C1 segment of cervical spinal cord (tissue), 14 donors: Measurements from ENCODE around the gene LYG2.
"Not testable (repeated sequence)": the region's sequence is repeated elsewhere in the genome, so short reads cannot be mapped to it uniquely, and the experiment has no call there.

Experiments used
- DNase-seq, 14 donors: peaks; one replicate each; lab custom pipeline; 2025; lab: John Stamatoyannopoulos, UW

LYG2 gene, protein sequence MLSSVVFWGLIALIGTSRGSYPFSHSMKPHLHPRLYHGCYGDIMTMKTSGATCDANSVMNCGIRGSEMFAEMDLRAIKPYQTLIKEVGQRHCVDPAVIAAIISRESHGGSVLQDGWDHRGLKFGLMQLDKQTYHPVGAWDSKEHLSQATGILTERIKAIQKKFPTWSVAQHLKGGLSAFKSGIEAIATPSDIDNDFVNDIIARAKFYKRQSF

DNA sequence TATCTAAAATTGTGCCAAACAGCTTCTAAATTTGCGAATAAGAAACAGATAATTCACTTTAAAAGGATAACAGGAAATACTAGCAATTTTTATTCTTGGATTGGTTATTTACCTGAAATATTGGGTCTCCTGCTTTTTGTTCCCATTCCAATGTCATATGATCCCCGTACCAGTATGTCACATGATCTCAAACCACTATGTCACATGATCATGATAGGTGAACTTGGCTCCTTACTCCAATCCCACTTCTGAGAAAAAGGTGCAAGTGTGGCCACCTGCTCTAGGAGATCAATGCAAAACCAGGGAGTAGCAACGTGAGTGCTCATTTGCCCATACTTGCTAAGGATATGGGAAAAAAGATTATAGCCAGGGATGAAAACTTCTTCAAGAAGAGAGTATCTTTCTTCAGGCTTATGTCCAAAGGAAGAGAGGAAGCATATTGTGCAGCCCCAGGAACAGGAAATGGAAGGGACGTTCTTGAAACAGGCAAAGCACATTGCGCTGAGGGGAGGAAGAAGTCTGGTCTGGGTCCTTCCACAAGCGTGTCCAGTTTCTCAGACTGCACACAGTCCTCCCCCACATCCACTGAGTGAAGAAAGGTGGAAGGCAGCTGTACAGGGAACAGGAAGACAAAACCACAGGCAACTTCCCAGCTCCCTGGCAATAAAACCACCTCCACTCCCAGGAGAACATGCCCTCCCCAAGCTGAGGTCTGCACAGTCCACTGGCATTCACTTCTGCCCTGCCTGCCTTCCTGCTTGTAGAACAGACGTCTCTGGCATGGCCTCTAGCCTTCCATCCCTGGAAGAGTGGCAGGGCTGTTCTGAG is at the start of gene LYG2:
Gene LYG2 (minus strand): TSS at position 176 of the 828 bp plus-strand sequence. CDS start 1,406 bp downstream, outside the sequence.
- no peak for DNase-seq

DNA sequence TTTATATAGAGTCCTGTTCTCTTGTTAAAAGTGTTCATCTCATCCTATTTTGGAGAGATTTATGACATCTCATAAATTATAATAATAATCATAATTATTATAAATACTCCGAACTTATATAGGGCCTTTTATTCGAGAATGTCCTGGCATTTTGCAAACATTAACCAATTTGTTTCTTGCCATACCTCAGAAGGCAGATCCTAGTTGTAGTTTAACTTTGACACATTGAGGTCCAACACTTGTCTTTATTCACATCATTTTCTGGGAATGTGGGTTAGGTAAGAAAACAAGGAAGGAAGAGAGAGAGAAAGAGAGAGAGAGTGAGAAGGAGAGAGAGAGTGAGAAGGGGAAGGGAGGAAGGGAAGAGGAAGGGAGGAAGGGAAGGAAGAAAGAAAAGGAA is 45.6 kb upstream of the LYG2 start, which contains the start of gene LYG1:
Gene LYG1 (minus strand): TSS at position 101 of the 400 bp plus-strand sequence. CDS start 5,527 bp downstream, outside the sequence.
- not testable (repeated sequence) for DNase-seq

DNA sequence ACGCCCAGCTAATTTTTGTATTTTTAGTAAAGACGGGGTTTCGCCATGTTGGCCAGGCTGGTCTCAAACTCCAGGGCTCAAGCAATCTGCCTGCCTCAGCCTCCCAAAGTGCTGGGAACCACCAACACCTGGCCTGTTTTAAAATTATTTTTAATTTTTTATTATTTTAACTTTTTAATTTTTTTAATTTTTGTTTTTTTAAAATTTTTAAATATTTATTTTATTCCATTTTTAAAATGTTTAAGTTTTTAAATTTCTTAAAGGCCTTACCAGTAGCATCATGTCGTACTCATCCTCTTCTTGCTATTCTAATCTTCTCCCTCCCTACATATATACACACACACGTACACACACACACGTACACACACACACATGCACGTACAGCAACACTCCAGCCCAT is 44.1 kb upstream of the LYG2 start:
- no peak for DNase-seq

DNA sequence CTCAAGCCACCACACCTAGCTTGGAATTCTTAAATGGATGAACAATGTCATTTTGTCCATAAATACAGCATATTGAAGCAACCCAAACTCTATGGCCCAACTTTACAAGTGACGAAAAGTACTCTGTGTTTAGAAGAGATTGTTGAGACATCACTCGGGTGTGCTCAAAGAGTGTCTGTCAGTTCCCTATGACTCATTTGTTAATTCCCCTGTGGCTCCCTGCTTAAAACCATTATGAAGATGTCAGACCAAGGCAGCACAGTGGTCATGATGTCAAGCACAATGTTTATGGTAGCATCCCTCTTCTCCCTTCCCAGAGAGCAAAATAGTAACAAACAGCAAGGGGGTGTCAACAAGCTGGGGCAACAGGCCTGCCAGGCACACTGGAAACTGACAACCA is 42.5 kb upstream of the LYG2 start:
- no peak for DNase-seq

DNA sequence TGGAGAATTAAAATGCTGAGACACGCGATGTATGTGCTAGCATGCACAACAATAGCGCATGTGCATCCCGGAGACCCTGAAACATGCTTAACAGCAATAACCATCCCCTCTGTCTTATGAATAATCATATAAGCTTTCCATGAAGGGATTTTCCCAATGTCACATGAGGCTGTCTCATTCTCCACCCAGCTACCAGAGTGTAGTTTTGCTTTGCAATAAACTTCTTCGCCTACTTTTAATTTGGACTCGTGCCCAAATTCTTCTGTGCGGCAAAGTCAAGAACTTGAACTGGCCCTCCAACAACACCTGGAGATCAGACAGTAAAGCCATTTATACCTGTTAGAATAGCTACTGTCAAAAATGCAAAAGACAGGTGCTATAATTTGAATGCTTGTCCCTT is 30.1 kb upstream of the LYG2 start:
- DNase-seq, result no peak

DNA sequence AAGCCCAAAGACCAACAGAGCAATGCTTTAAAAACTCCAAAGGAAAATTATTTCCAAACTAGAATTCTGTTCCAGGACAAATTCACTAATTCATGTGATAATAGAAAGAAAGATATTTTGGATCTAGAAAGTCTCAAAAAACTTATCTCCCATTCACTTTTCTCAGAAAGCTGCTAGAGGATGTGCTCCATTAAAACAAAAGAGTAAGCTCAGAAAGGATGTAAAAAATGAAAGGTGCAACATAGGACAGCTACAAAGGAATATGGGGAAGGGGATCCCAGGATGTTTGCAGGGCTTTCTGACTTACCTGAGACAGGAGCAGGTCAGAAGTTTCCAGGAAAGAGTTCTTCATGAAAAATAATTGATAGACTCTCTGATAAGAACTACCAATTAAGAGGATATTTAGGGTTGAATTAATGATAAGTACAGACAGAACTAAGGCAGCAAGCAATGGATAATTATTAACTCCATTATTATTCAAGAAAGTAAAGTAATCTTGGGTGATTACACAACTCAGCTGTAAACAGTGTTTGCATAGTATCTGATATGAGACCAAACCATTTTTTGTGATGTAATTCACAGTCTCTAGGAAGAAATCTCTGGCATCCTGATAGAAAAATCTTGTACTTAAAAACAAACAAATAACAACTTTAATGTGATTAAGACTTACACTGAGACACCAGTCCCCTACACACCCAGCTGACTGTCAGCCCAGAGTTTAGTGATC is 24.7 kb upstream of the LYG2 start:
- DNase-seq, result no peak

DNA sequence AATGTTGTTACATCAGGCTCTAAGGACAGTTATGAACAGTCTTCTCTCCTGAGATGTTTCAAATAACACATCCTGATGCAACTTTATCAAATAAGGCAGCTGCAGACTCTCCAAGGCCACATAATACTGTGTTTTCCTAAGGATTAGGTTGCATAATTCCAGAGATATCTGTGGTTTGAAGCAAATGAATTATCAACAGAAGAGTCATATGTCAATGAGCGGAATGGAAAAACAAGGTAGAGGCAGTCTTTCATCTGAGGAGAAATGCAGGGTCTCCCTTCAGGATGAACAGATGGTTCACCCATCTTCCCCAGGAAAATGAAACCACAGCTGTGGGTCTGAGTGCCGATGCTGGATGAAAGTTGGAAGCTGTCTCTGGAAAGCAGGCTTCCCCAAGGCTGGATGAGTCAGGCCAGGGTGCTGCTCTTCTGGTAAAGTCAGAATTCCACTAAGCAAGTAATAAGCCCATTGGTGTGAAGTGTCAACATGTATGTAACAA is 23.4 kb upstream of the LYG2 start:
- DNase-seq, result no peak

DNA sequence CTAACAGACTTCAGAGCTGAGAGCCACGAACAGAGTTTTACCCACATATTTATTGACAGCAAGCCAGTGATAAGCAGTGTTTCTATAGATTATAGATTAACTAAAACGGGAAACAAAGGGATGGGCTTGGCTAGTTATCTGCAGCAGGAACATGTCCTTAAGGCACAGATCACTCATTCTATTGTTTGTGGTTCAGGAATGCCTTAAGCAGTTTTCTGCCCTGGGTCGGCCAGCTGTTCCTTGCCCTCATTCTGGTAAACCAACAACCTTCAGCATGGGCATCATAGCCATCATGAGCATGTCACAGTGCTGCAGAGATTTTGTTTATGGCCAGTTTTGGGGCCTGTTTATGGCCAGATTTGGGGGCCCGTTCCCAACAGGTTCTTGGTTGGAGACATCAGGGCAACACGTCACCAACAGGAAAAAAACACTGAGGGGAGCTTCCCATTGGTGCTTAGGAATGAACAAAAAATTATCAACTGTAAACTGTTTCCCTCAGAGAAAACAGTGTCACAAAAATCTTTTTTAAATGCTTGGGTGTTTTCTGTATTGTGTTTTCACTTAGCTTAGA is 22.8 kb upstream of the LYG2 start:
- not testable (repeated sequence) for DNase-seq

DNA sequence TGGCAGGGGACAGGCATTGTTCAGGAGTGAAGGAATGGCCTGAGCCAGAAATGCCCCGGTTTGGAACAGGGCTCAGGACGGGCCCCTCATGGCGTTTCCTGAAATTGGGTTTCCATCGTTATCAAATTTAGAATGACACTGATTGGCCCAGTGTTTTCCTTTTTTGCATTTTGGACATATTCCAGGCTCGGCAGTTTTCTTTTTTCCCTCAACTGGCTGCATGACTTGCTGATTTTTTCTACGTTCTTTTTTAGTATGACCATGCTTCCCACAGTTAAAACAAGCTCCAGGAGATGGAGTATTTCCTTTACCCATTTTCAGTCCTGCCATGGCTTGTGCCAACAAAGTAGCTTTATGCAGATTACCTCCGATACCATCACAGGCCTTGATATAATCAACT is 20.4 kb upstream of the LYG2 start:
- no peak for DNase-seq

DNA sequence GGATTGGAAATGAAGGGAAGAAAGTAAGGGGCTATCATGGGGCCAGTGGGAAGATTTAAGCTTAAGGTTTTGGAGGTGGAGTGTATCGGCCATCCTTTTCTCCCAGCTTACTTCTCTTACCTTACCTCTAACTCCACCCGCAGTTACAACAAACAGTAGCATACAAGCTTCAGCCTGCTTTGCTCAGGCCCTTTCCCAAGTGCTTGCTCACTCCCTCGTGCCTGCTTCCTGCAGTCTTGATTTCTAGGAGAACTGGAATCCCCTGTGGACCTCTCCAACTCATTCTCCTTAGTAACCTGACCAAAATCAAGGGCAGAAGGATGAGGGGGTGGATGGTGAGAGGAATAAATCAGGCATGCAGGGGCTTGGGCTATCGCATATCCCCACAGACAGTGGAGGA is 5.8 kb upstream of the LYG2 start:
- DNase-seq, result no peak

DNA sequence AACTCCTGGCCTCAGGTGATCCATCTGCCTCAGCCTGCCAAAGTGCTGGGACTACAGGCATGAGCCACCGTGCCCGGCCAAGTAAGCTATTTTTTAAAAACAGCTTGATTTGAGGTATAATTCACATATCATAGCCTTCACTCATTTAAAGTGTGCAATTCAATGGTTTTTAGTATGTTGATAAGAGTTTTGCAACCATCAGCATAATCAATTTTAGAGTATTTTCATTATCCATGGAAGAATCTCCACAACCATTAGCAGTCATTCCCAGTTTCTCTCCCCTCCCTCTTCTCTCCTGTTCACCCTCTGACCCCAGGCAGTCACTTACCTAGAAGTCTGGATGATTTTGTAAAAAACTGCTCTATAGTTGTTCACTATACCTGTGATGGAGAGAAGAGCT is 4.7 kb upstream of the LYG2 start:
- DNase-seq, result no peak

DNA sequence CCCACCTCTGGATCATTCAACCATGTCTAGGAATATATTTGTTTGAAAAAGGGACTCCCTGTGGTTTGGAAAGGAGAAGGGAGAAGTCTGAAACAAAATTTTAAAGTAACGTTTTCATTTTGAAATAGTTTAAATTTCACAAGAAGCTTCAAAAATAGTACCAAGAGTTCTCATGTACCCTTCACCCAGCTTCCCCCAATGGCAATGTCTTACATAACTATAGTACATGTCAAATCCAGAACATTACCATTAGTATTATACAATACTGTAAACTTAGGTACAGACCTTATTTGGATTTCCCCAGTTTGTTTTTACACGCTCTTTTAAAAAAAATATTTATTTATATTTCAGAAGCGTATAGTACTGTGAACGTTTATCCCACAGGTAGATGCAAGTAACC is 4.0 kb upstream of the LYG2 start:
- DNase-seq, result no peak

DNA sequence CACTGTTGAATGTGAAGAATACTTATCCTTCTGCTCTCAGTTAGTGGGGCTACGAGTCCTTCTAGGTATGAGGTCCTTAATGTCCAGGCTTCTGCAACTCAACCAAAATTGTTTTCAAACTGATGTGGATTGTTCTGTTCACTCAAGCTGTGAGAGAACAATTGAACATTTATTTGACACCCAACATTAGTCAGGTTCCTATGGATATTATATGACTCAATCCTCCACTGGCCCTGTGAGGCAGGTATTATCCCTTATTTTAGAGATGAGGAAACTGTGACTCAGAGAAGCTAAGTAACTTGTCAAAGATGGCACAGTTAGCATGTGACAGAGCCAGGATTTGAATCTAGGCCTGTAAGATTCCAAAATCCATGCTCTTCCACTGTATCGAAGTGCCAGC is 1.2 kb upstream of the LYG2 start:
- no peak for DNase-seq

DNA sequence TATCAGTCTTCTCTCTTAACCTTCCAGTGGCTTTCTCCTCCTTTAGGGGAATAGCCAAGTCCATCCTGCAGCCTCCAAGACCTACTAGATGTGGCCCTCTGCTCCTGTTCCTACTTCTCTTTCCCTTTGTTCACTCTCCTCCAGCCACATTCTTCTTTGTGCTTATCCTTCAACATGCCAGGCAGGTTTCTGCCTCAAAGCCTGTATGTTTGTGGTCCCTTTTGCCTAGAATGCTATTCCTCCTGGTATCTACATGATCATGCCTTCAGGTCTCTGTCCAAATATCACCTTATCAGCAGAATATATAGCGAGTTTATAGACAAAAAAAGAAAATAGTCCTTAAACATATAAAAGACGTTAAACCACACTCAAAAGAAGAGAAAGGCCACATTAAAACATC is 5.5 kb downstream of the LYG2 start:
- DNase-seq, result no peak

DNA sequence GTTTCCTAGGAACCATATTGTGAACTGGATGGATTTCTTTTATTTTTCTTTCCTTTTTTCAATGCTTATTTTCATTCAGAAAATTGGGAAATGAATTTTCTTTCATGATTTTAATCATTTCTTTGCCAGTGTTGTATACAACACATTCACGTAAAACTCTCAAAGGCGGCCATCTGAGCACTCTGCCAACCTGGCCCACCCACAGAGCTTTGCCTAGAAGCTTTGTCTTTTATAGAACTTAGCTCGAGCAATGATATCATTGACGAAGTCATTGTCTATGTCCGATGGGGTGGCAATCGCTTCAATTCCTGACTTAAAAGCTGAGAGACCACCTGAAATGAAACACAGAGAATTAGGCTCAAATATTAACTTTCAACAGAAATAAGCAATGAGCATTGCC is 13.3 kb downstream of the LYG2 start:
- DNase-seq, result no peak

DNA sequence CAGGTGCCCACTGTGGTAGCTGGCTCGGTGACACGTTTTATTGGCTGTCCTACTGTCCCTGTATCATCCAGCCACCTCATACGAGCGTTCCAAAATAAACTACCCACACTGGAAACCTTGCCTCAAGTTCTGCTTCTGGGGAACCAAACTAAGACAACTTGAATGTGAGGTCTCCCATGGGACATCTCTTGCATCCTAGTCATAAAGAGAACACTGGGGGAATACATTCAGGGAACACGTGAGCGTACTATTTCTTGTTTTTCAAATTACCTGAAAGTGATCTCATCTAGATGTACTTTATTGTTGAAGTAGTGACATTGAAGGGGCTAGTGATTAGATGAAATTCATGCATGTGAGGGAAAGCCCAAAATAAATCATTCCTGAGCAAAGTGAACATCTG is 15.0 kb downstream of the LYG2 start:
- DNase-seq, result no peak

DNA sequence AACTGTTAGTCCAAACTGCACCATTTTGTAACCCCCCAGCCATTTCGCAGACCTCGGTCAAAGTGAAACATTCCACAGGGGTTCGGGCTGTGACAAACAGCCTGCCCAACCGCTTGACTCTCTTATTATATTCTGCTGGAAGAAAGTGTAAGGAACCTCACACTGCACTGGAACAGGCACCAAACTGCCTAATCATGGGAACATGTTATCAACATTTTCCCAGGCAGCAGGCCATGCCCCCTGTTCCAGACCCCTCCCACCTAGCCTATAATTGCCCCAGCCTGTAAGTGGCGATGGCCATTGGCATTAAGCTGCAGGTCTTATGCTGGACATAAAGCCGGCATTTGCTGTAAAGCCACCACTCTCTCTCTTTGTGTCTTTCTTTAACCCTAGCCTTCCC is 16.9 kb downstream of the LYG2 start:
- no peak for DNase-seq

DNA sequence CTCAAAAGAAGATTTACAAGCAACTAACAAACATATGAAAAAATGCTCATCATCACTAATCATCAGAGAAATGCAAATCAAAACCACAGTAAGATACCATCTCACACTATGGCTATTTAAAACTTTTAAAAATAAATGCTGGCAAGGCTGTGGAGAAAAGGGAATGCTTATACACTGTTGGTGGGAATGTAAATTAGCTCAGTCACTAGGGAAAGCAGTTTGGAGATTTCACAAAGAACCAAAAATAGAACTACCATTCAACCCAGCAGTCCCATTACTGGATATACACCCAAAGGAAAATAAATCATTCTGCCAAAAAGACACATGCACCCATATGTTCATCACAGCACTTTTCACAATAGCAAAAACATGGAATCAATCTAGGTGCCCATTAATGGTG is 22.3 kb downstream of the LYG2 start:
- DNase-seq, result not testable (repeated sequence)

DNA sequence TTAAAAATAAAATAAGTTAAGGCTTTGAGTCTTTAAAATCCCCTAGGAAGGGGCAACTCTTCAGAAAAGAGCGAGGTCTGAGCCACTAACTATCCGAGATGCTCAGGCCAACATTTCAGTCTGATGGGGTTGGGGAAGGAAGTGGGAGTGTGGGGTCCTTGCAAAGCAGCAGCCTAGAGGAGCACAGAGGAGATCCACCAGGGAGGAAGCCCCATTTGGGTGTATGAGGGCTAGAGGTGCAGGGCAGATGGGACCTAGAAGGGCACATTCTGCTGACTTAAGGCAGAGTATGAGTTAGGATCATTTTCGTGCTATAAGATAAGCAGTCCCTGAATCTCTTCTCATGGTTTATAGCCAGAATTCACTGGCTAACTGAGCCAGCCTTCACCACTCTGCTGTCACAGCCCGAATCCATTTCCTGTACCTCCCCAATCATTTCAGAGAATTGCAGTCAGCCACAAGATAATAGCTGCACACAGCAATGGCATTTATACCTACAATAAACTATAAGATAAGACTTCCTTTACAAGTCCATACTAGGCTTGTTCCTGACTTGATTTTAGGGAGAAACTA is 37.5 kb downstream of the LYG2 start:
- DNase-seq, result no peak

DNA sequence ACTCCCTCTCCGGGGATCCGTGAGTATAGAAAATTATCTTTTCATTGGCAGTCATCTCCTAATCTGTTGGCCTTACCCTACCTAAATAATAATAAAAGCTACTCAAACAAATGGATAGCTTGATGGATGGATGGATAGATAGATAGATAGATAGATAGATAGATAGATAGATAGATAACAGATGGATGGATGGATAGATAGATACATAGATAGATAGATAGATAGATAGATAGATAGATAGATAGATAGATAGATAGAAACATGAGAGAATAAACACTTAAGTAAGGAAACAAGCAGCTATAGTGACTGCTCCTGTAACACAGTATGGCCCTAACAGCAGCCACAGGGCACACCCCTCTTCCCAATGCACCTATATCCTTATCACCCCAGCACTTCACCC is 39.4 kb downstream of the LYG2 start:
- DNase-seq, result no peak

DNA sequence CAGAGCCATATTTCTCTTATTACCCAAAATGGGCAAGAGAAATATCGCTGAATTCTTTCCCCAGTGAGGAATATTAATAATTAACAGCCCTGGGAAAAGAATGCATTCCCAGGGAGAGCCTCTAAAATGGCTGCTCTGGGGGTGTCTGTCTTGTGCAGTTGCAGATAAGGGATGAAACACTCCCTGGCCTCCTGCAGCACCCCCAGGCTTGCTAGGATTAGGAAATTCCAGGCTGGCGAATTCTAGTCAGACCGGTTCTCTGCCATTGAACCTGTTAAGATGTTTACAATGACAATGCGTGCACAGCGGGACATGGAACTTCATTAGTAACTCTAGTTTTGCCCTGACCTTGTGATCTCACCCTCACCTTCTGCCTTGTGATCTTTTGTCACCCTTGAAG is 50.0 kb downstream of the LYG2 start:
- DNase-seq, result no peak
